Kidney (tissue), 14 donors: ENCODE results near the gene OBP2B. TPM values are rescaled to one million over a fixed set of nuclear protein-coding genes. Genes with fewer than 3 reads are reported as not detected.

Source experiments
- DNase-seq, 5 donors: peaks; one replicate each; pipeline ENCODE4 v3.0.0-alpha.2; 2013 to 2020
- FAIRE-seq: peaks from 2 replicates; lab custom pipeline; 2012; peaks lifted over from hg19 to GRCh38; lab: Jason Lieb, UNC
- H3K27ac ChIP-seq, 2 donors: one replicate each; pipeline ENCODE4 v1.7.0; 2013; ENCODE audit warnings: low read depth in 2 of 2, low read length in 2 of 2, inconsistent platforms in 1 of 2
- H3K27me3 ChIP-seq: one replicate; pipeline ENCODE4 v1.7.1; 2013; ENCODE audit warnings: low read length, inconsistent platforms; ENCODE audit not compliant: control insufficient read depth, insufficient read depth
- H3K36me3 ChIP-seq, 3 donors: one replicate each; pipeline versions ENCODE4 v1.7.0 to v1.7.1; 2013; ENCODE audit warnings: low read length in 3 of 3, control low read depth in 1 of 3, inconsistent platforms in 1 of 3; ENCODE audit not compliant: insufficient read depth in 3 of 3, control insufficient read depth in 2 of 3
- H3K4me1 ChIP-seq, 3 donors: one replicate each; pipeline versions ENCODE4 v1.7.0 to v1.7.1; 2013; ENCODE audit warnings: low read length in 3 of 3, inconsistent platforms in 1 of 3, low read depth in 1 of 3; ENCODE audit not compliant: control insufficient read depth in 2 of 3, insufficient read depth in 2 of 3
- H3K4me3 ChIP-seq, 3 donors: one replicate each; pipeline versions ENCODE4 v1.7.0 to v1.8.1; 2013; ENCODE audit warnings: low read length in 3 of 3, control low read depth in 1 of 3, inconsistent platforms in 1 of 3
- H3K9ac ChIP-seq, 3 donors: one replicate each; pipeline versions ENCODE4 v1.7.0 to v1.7.1; 2013; ENCODE audit warnings: low read length in 3 of 3, control low read depth in 1 of 3, inconsistent platforms in 1 of 3
- H3K9me3 ChIP-seq, 3 donors: one replicate each; pipeline versions ENCODE4 v1.7.0 to v1.7.1; 2013; ENCODE audit warnings: low read length in 3 of 3, control low read depth in 1 of 3, inconsistent platforms in 1 of 3; ENCODE audit not compliant: control insufficient read depth in 2 of 3, insufficient read depth in 1 of 3
- intact Hi-C: fragments of 100-400 bp; cut with DNase I; formaldehyde crosslinking; loops from one replicate; pipeline ENCODE4 v1.11.1; 2022
- polyA plus RNA-seq: library from polyadenylated mRNA; stranded (reverse); fragments of 350-450 nt; fragmentation: Illumina TruSeq; extraction: RNeasy Lipid Tissue Mini Kit (QIAGEN cat#74804); gene quantifications from one replicate; pipeline ENCODE4 v1.2.3, GENCODE V29; 2014; ENCODE audit warnings: low read depth, low replicate concordance; ENCODE audit not compliant: insufficient read depth
- total RNA-seq: library from RNA; stranded (reverse); fragmentation: NEBNext Ultra II Directional; extraction: Animal tissue kit (Norgen Biotek cat#: 25700); gene quantifications from one replicate; pipeline ENCODE4 v1.2.1, GENCODE V29; 2021
- TF ChIP-seq, protein P1 (sequence below): IDR thresholded peaks from 3 replicates; pipeline ENCODE4 v1.5.1; 2012; ENCODE audit warnings: mild to moderate bottlenecking, moderate library complexity, borderline replicate concordance; ENCODE audit not compliant: insufficient read depth; ENCODE audit errors: extremely low read depth
- donor health status: control.
- donor health status: control.
- donor health status: control.
- donor health status: control.
- donor health status: control.
- donor health status: DM: yes; HTN: yes; CAD: no.
- donor health status: Normal renal cell carcinoma (clear cell type).

The OBP2B gene
- total and polyA plus RNA-seq, 2 donors from 2014 or later, result not detected

GRCh38 chr9:133204993-133205336 lies 4.1 kb downstream of the OBP2B start:
- TF ChIP-seq, protein P1, sequence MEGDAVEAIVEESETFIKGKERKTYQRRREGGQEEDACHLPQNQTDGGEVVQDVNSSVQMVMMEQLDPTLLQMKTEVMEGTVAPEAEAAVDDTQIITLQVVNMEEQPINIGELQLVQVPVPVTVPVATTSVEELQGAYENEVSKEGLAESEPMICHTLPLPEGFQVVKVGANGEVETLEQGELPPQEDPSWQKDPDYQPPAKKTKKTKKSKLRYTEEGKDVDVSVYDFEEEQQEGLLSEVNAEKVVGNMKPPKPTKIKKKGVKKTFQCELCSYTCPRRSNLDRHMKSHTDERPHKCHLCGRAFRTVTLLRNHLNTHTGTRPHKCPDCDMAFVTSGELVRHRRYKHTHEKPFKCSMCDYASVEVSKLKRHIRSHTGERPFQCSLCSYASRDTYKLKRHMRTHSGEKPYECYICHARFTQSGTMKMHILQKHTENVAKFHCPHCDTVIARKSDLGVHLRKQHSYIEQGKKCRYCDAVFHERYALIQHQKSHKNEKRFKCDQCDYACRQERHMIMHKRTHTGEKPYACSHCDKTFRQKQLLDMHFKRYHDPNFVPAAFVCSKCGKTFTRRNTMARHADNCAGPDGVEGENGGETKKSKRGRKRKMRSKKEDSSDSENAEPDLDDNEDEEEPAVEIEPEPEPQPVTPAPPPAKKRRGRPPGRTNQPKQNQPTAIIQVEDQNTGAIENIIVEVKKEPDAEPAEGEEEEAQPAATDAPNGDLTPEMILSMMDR, result no peak
- no peak for DNase-seq
- no peaks in the 10 kb centered on the region for H3K27me3 ChIP-seq

DNA sequence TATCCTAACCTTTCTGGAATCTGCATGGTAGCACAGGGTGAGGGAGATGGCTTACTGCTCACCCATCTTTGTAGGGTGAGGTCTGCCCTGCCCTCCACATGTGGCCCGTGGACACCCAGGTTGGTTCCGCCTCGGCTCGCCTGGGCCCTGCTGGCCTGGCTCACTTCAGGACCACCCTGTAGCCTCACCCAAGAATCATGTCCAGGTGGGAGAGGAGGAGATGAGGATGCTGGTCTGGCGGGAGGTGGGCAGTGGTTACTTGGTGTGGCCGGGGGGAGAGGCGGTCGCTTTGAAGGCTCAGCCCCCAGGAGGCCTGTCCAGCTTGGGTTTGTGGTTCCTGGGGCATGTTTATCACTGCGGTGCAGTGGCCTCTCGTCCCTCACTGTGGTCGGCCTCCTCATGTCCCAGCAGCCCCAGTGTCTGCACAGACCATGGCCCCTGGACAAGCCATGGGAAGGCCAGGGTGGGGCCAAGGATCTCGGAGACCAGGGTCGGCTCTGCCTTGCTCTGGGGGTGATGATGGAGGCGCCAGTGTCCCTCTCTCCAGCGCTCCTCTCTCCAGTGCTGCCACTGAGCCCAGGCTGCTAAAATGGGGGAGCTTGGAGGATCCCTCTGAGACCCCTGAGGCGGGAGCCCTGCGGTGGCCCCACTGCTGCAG lies 4.6 kb downstream of the OBP2B start:
- Histone ChIP-seq H3K4me1 (no peaks in the 10 kb centered on the region), H3K9ac (no peak overlapping the region), H3K27ac (no peak overlapping the region), H3K36me3 (no peaks in the 10 kb centered on the region), H3K27me3 (no peaks in the 10 kb centered on the region), H3K9me3 (no peaks in the 10 kb centered on the region), H3K4me3 (no peak overlapping the region)
- TF ChIP-seq, protein P1, result no peak
- FAIRE-seq (no peak), DNase-seq (peak in 1 of 5 donors; percentile 35)
- intact Hi-C loops, result no loop called here

More at GRCh38 chr9:133204993-133205336, 4.1 kb downstream of the OBP2B start:
- no peak overlapping the region for H3K4me3 ChIP-seq
- intact Hi-C loops, result no loop called here
- H3K9ac ChIP-seq, result no peak overlapping the region
- FAIRE-seq, result no peak
- no peaks in the 10 kb centered on the region for H3K36me3 ChIP-seq
- no peaks in the 10 kb centered on the region for H3K4me1 ChIP-seq
- H3K27ac ChIP-seq, result no peak overlapping the region
- no peaks in the 10 kb centered on the region for H3K9me3 ChIP-seq

- Histone ChIP-seq H3K27ac (no peak overlapping the region), H3K9ac (no peak overlapping the region), H3K4me1 (no peaks in the 10 kb centered on the region), H3K9me3 (no peaks in the 10 kb centered on the region), H3K36me3 (no peaks in the 10 kb centered on the region), H3K4me3 (no peak overlapping the region), H3K27me3 (no peaks in the 10 kb centered on the region)
- peak in 1 of 5 donors; percentile 40 for DNase-seq
- FAIRE-seq, result no peak
- intact Hi-C loops, result no loop called here
- TF ChIP-seq, protein P1, result no peak
These were observed 5.5 kb downstream of the OBP2B start for GRCh38 chr9:133203506-133204075.
